NB4 (cell line): Measurements from ENCODE around the gene CRAMP1.

Experiments
- DNase-seq: peaks from one replicate; pipeline ENCODE4 v3.0.0; 2010; ENCODE audit warnings: low read depth
- H3K4me3 ChIP-seq: one replicate; pipeline ENCODE4 v1.5.1; 2011; ENCODE audit warnings: mild to moderate bottlenecking, low read depth, low read length, moderate library complexity
- MYC ChIP-seq: IDR thresholded peaks from 2 replicates; pipeline ENCODE4 v1.6.1; 2011; ENCODE audit warnings: low read depth, low read length
- POLR2A ChIP-seq: IDR thresholded peaks from 2 replicates; pipeline ENCODE4 v1.6.1; 2011; ENCODE audit warnings: mild to moderate bottlenecking; ENCODE audit not compliant: insufficient read length; ENCODE audit errors: extremely low read depth
- TF ChIP-seq, protein P1 (sequence below): IDR thresholded peaks from 2 replicates; pipeline ENCODE4 v1.6.1; 2011; ENCODE audit warnings: low read depth, low read length
- TF ChIP-seq, protein P2 (sequence below): IDR thresholded peaks from one replicate; pipeline ENCODE4 v1.5.1; 2012; ENCODE audit warnings: low read depth, low read length

The CRAMP1 gene

DNA sequence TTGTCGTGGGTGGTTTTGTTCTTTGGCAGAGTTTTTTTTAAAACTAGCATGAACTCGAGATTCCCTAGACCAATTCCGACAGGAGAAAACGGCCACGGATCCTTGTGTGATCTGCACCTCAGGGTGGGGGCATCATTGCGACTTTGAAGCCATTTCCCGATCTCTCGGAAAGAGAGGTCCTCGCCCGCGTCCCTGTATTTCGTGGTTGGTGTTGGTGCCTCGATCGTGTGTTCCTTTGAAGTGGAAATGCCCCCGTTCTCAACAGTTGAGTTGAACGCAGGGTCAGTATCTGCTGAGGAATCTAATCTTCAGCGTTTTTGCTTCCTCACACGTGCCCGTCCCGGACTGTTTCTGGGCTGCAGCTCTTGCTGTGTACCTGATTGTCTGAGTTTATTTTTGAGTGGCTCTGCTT, 1.1 kb downstream of the CRAMP1 start:
- TF ChIP-seq, protein P1, sequence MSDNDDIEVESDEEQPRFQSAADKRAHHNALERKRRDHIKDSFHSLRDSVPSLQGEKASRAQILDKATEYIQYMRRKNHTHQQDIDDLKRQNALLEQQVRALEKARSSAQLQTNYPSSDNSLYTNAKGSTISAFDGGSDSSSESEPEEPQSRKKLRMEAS, result peak; percentile 58
- TF ChIP-seq, protein P2, sequence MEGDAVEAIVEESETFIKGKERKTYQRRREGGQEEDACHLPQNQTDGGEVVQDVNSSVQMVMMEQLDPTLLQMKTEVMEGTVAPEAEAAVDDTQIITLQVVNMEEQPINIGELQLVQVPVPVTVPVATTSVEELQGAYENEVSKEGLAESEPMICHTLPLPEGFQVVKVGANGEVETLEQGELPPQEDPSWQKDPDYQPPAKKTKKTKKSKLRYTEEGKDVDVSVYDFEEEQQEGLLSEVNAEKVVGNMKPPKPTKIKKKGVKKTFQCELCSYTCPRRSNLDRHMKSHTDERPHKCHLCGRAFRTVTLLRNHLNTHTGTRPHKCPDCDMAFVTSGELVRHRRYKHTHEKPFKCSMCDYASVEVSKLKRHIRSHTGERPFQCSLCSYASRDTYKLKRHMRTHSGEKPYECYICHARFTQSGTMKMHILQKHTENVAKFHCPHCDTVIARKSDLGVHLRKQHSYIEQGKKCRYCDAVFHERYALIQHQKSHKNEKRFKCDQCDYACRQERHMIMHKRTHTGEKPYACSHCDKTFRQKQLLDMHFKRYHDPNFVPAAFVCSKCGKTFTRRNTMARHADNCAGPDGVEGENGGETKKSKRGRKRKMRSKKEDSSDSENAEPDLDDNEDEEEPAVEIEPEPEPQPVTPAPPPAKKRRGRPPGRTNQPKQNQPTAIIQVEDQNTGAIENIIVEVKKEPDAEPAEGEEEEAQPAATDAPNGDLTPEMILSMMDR, result no peak
- peak; percentile 40 for DNase-seq
- H3K4me3 ChIP-seq, result peak overlapping the region; percentile 73

DNA sequence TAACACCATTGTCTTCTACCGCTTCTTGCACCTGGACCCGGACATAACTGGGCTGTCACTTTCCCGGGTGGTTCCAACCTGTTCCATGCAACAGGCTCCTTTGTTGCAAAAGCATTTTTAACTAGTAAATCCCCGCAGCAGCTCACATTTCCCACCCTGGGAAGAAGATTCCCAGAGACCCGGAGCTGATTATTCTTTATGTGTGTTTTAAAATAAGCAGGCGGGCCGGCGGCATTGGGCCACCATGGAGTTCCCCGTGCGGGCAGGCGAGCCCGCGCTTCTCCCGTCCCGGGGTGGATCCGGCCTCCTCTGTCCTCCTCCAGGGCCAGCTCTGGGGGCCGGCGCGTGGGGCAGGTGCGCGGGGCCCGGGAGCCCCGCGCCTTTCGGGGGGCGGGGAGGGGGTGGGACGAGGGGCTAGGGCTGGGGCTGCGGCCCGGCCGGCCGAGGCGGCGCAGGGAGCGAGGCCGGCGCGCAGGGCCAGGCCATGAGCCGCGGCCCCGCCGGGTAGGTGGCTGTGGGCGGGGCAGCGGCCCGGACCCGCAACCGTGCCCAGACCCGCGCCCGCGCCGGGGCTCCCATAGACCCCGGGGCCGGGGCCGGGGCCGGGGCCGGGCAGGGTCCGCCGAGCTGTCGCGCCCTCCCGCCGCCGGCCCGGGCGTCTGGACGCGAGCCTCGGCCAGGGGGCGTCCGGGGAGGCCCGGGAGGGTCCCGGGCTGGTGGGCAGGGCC, 1.7 kb downstream of the CRAMP1 start:
- TF ChIP-seq, protein P2, result no peak
- TF ChIP-seq, protein P1, result no peak
- H3K4me3 ChIP-seq, result peak overlapping the region; percentile 73
- DNase-seq, result peak; percentile 25

DNA sequence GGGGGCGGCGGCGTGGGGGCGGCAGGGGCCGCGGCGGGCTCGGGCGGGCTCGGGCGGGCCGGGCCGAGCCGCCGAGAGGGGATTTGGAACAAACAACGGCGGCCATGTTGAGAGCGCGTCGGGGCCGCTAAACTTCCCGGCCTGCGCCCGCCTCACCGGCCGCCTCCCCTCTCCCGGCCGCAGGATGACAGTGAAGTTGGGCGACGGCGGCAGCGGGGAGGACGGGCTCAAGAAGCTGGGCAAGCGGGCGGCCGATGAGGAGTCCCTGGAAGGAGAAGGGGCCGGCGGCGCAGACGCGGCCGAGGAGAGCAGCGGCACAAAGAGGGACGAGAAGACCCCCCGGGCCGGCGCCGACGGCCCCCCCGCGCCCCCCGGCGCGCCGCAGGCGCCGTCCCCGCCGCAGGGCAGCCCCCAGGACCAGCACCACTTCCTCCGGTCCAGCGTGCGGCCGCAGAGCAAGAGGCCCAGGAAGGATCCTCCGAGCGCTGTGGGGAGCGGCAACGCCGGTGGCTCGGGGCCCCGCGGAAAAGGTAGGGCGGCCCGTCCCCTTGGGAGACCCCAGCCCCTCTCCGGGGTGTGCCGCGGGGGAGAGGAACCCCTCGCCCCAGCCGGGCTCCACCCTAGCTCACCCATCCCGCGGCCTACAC, 2.4 kb downstream of the CRAMP1 start:
- TF ChIP-seq, protein P1, result no peak
- TF ChIP-seq, protein P2, result no peak
- TF ChIP-seq MYC (no peak), POLR2A (no peak)
- peak overlapping the region; percentile 35 for H3K4me3 ChIP-seq
- DNase-seq, result peak; percentile 54

DNA sequence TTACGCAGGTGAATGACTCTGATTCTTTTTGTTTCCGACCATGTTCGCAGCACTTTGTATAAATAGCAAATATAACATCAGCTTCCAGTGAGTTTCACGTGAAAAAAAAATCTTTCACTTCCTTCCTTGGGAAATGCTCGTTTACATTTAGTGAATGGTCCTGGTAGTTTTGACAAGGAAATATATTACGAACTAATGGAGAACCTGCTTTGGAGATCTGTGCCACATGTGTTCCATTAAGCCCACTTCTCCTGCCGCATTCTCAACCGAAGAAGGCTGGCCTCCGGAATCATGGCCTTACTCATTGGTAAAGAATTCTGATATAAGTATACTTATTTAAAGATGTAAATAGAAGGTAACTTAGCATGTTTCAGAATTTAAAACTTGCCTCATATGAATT, 3.6 kb downstream of the CRAMP1 start:
- no peak overlapping the region for H3K4me3 ChIP-seq
- no peak for DNase-seq
- TF ChIP-seq, protein P1, result no peak
- TF ChIP-seq, protein P2, result no peak
- TF ChIP-seq MYC, result no peak
- TF ChIP-seq POLR2A, result no peak

DNA sequence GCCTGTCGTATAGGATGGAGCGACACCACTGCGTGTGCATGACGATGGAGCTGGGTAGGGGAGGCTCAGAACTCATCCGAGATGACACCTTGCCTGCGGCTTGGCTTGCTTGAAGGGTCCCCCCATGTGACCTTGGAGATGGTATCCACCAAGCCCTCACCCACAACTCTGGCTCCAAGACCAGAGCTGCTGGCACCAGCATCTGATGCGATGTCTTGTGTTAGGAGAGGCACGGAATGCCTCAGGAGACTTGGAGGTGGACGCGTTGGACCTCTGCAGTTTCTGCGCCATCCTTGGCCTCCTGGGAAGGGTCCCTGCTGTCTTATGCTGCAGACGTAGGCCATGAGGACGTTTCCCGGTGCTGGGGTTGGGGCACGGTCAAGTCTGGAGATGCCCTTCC, 7.8 kb downstream of the CRAMP1 start:
- H3K4me3 ChIP-seq, result no peak overlapping the region
- TF ChIP-seq, protein P1, result no peak
- TF ChIP-seq MYC (no peak), POLR2A (no peak)
- TF ChIP-seq, protein P2, result no peak
- no peak for DNase-seq
